Sigmoid colon (tissue), 4 donors: ENCODE measurements around the gene HOXD8.

Experiments
- EP300 ChIP-seq, 4 donors: sonication (generic); formaldehyde crosslinking; IDR thresholded peaks; one replicate each; pipeline ENCODE4 v1.6.1; 2017; ENCODE audit warnings: antibody characterized with exemption in 4 of 4
- POLR2A ChIP-seq, 2 donors: fragments of 450-650 bp; IDR thresholded peaks; one replicate each; pipeline ENCODE4 v1.6.1; 2016; ENCODE audit warnings: antibody characterized with exemption in 2 of 2, mild to moderate bottlenecking in 2 of 2, moderate library complexity in 2 of 2
- POLR2AphosphoS5 ChIP-seq, 4 donors: sonication (generic); formaldehyde crosslinking; IDR thresholded peaks; one replicate each; pipeline ENCODE4 v1.6.1; 2017; ENCODE audit warnings: antibody characterized with exemption in 4 of 4
- TF ChIP-seq, protein P1 (sequence below), 4 experiments: fragments of 450-650 bp in 3 of 4; fragments of 200-600 bp in 1 of 4; IDR thresholded peaks; one replicate each; pipeline ENCODE4 v1.5.1; 2016 to 2019; ENCODE audit warnings: antibody characterized with exemption in 4 of 4, mild to moderate bottlenecking in 3 of 4, moderate library complexity in 2 of 4

DNA sequence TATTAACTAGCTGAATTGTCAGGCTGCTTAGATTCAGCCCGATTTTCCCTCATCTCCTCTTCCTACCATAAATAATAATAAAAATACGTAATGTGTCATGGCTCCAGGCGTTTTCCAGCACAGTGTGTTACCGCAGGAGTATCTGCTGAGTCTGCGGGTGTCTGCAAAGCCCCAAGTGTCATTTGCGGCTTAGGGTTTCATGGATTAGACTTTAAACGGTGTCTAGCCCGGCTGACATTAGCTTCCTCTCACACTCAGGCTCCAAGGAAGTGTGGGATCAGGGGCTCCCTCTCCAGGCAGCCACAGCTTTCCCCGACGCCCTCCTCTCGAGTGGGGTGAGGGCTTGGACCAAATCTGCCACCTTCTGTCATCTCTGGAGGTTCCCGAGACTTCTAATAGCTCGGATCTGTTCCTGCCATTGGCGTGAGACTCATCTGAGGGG, 44.9 kb downstream of the HOXD8 start:
- TF ChIP-seq, protein P1, sequence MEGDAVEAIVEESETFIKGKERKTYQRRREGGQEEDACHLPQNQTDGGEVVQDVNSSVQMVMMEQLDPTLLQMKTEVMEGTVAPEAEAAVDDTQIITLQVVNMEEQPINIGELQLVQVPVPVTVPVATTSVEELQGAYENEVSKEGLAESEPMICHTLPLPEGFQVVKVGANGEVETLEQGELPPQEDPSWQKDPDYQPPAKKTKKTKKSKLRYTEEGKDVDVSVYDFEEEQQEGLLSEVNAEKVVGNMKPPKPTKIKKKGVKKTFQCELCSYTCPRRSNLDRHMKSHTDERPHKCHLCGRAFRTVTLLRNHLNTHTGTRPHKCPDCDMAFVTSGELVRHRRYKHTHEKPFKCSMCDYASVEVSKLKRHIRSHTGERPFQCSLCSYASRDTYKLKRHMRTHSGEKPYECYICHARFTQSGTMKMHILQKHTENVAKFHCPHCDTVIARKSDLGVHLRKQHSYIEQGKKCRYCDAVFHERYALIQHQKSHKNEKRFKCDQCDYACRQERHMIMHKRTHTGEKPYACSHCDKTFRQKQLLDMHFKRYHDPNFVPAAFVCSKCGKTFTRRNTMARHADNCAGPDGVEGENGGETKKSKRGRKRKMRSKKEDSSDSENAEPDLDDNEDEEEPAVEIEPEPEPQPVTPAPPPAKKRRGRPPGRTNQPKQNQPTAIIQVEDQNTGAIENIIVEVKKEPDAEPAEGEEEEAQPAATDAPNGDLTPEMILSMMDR (IDR thresholded peaks at IDR 0.05), result no peak
- no peak for TF ChIP-seq POLR2A (IDR thresholded peaks at IDR 0.05)
- TF ChIP-seq POLR2AphosphoS5 (IDR thresholded peaks at IDR 0.05), result no peak
- no peak for TF ChIP-seq EP300 (IDR thresholded peaks at IDR 0.05)
